Astrocyte of the cerebellum (primary cell): ENCODE data around the gene SCCPDH.

Experiments
- DNase-seq: peaks from one replicate; pipeline ENCODE4 v3.0.0-alpha.2; 2011; ENCODE audit warnings: low read depth
- H3K4me3 ChIP-seq: 2 replicates; pipeline ENCODE4 v1.5.1; 2011; ENCODE audit warnings: mild to moderate bottlenecking, low read depth, low read length, moderate library complexity
- in situ Hi-C: cut with HindIII; loops from 2 replicates; pipeline ENCODE4 v1.10.0; 2017; ENCODE audit warnings: low sequenced_read_pairs
- TF ChIP-seq, protein P1 (sequence below): IDR thresholded peaks from 2 replicates; pipeline ENCODE4 v1.5.1; 2012; ENCODE audit warnings: low read length, low read depth, moderate library complexity, mild to moderate bottlenecking; ENCODE audit errors: missing control alignments

Gene SCCPDH, protein sequence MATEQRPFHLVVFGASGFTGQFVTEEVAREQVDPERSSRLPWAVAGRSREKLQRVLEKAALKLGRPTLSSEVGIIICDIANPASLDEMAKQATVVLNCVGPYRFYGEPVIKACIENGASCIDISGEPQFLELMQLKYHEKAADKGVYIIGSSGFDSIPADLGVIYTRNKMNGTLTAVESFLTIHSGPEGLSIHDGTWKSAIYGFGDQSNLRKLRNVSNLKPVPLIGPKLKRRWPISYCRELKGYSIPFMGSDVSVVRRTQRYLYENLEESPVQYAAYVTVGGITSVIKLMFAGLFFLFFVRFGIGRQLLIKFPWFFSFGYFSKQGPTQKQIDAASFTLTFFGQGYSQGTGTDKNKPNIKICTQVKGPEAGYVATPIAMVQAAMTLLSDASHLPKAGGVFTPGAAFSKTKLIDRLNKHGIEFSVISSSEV

DNA sequence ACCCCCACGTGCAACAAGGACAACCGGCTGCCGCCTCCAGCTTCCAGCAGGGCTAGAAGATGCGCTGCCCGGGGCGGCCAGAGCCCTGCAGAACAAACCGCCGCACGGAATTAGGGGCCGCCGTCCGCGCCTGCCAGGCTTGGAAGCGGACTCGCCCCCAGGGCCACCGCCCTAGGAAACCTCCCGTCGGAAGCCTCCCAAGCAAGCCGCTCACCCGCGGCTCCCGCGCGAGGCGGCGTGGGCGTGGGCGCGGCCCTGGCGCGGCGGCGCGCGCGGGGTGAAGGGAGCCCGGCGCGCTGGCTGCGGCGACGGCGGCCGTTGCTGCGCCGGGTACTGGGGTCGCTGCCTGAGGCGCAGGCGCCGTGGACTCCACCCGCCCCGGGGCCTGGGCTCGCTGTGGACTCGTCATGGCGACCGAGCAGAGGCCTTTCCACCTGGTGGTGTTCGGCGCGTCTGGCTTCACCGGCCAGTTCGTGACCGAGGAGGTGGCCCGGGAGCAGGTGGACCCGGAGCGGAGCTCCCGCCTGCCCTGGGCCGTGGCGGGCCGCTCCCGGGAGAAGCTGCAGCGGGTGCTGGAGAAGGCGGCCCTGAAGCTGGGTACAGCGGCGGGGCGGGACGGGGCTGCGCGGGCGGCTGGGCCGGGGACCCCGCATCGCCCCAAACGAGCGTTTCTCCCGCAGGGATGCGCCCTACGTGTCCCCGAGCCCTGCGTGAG, at the start of gene SCCPDH:
SCCPDH (plus strand) TSS at position 394 of the 715 bp plus-strand sequence; CDS start at position 408, 14 bp downstream.
- no peak for DNase-seq
- in situ Hi-C loops, result no loop called here
- TF ChIP-seq, protein P1, sequence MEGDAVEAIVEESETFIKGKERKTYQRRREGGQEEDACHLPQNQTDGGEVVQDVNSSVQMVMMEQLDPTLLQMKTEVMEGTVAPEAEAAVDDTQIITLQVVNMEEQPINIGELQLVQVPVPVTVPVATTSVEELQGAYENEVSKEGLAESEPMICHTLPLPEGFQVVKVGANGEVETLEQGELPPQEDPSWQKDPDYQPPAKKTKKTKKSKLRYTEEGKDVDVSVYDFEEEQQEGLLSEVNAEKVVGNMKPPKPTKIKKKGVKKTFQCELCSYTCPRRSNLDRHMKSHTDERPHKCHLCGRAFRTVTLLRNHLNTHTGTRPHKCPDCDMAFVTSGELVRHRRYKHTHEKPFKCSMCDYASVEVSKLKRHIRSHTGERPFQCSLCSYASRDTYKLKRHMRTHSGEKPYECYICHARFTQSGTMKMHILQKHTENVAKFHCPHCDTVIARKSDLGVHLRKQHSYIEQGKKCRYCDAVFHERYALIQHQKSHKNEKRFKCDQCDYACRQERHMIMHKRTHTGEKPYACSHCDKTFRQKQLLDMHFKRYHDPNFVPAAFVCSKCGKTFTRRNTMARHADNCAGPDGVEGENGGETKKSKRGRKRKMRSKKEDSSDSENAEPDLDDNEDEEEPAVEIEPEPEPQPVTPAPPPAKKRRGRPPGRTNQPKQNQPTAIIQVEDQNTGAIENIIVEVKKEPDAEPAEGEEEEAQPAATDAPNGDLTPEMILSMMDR, result no peak

DNA sequence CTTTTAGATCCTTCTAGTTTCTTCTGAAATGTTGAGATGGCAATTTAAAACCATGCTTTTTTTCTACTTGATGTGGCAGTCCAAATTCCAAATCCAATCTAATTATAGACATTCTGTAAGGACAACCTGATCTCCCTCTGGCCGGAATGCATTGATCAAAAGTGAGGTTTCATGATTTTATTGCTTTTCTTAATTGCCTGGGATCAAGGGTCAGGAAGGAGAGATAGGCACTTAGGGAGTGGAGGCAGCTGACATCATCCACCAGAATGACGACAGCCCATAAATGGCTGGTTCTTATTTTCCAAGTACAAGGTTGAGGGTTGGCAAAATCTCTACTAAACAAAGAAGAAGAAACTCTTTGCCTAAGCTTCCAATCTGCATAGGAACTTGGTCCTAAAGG, 46.4 kb upstream of the SCCPDH start:
- in situ Hi-C loops, result no loop called here
- TF ChIP-seq, protein P1, result no peak

More for the DNA sequence above, at the start of gene SCCPDH:
- peak within 1 kb of the TSS; percentile 73 for H3K4me3 ChIP-seq

GRCh38 chr1:246678816-246679793, 45.1 kb upstream of the SCCPDH start:
- H3K4me3 ChIP-seq, result no peak overlapping the region
- no peak for DNase-seq
- in situ Hi-C loops, result no loop called here
- TF ChIP-seq, protein P1, result no peak

More for the DNA sequence above, 46.4 kb upstream of the SCCPDH start:
- DNase-seq, result no peak
- H3K4me3 ChIP-seq, result no peak overlapping the region

- in situ Hi-C loops, result no loop called here
- H3K4me3 ChIP-seq, result no peak overlapping the region
- TF ChIP-seq, protein P1, result no peak
- no peak for DNase-seq
These were observed 44.4 kb upstream of the SCCPDH start for GRCh38 chr1:246679794-246680177.

GRCh38 chr1:246680190-246680589, 44.0 kb upstream of the SCCPDH start:
- DNase-seq, result no peak
- no peak overlapping the region for H3K4me3 ChIP-seq
- TF ChIP-seq, protein P1, result no peak
- in situ Hi-C loops, result no loop called here

- in situ Hi-C loops, result no loop called here
- TF ChIP-seq, protein P1, result no peak
These were observed 43.5 kb upstream of the SCCPDH start for GRCh38 chr1:246680696-246681130.

More at GRCh38 chr1:246680696-246681130, 43.5 kb upstream of the SCCPDH start:
- no peak for DNase-seq
- H3K4me3 ChIP-seq, result no peak overlapping the region
